ENCODE data around the gene SLK. TPM values are rescaled to one million over a fixed set of nuclear protein-coding genes. Genes with fewer than 3 reads are reported as not detected.

Gene SLK
- 10 to 100 TPM; 21.4 to 32.2 (median 26.2) TPM for total RNA-seq
- polyA plus RNA-seq = 1 to 10 TPM; 6.1 to 8.1 TPM
- total RNA-seq = 118 reads per million, percentile 87 among the genes with 10 or more reads in this experiment

DNA sequence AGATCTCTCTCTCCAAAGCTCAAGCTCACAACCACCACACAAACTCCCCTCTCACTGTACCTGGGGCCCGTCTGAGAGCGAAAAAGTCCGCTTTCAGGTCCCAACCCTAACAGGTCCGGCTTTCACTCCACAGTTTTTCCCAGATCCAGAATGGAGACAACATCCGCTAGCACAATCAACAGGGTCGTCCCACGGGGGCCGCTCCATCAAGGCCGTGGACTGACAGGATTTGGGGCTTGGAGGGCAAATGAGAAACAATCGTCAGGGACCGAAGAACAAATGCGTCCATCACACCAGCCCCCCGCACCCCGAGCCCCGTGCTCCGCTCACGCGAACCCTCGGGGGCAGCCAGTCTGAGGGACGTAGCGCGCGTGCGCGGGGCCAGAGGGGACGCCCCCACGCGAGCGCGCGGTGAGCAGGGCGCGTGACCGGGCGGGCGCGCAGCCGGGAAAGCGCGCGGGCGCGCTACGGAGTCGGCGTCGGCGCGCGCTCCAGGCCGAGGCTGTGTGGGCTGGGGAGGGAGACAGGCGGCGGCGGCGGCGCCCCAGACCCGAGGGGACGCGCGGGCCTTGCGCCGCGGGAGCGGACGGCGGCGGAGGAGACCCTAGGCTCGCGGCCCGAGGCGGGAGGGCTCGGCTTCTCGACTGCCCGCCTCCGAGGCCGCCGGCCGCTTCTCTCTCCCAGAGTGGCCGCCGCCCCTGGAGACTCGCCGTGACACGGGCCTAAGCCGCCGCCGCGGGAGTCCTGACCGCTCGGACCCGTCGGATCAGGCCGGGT lies at the start of gene SLK:
Gene SLK (plus strand): TSS at position 470 of the 777 bp plus-strand sequence. CDS start 606 bp downstream, outside the sequence.
- DNase-seq = peak; percentile 74 to 93 (median 87)
- Mint-ChIP-seq H3K4me3 (peak within 1 kb of the TSS; percentile 93 to 100 (median 98)), H3K27ac (peak within 1 kb of the TSS; percentile 91 to 96 (median 94)), H3K9me3 (no peaks in the 10 kb centered on the region), H3K27me3 (no peaks in the 10 kb centered on the region), H3K36me3 (peaks cover 0 to 7% (median 0%) of the 10 kb centered on the region in 5 donors), H3K4me1 (peaks cover 17 to 56% (median 44%) of the 10 kb centered on the region in 7 donors)
- intact Hi-C loops (cut with micrococcal nuclease) = loop anchor here (1.0 to 2.0 kb wide), 6 partner anchors 49 to 383 kb away; partner anchors contain the start of gene STN1 (in 2 of the 2)
- ChIA-PET CTCF (interaction anchor here (2.4 kb wide), 1 partner anchor 155 kb away, joined by 7 read pairs; the partner anchor contains the start of gene SFR1), POLR2A (interaction anchor here (0.5 to 3.4 kb wide), 11 partner anchors 10 to 383 kb away, joined by 3 to 16 read pairs (median 4); partner anchors contain the start of gene SFR1)
- peak within 1 kb of the TSS; percentile 78 for H3K27ac ChIP-seq (ENCODE audit: low read depth, low read length)
- peak within 1 kb of the TSS; percentile 81 for H3K4me3 ChIP-seq (ENCODE audit: low read length)
- peak; percentile 96 for ATAC-seq
- no peaks in the 10 kb centered on the region for H3K27me3 ChIP-seq (ENCODE audit: control insufficient read depth in 2 of 2, insufficient read depth in 2 of 2, low read length in 2 of 2)
- peaks cover 3 to 11% of the 10 kb centered on the region in 2 donors for H3K4me1 ChIP-seq (ENCODE audit: control insufficient read depth in 2 of 2, insufficient read depth in 2 of 2, low read length in 2 of 2)
- peaks cover 0 to 5% (median 0%) of the 10 kb centered on the region in 3 experiments for H3K36me3 ChIP-seq (ENCODE audit: control insufficient read depth in 2 of 3, insufficient read depth in 3 of 3, low read length in 3 of 3)
- H3K9me3 ChIP-seq (ENCODE audit: control insufficient read depth in 2 of 3, low read length in 3 of 3) = no peaks in the 10 kb centered on the region

DNA sequence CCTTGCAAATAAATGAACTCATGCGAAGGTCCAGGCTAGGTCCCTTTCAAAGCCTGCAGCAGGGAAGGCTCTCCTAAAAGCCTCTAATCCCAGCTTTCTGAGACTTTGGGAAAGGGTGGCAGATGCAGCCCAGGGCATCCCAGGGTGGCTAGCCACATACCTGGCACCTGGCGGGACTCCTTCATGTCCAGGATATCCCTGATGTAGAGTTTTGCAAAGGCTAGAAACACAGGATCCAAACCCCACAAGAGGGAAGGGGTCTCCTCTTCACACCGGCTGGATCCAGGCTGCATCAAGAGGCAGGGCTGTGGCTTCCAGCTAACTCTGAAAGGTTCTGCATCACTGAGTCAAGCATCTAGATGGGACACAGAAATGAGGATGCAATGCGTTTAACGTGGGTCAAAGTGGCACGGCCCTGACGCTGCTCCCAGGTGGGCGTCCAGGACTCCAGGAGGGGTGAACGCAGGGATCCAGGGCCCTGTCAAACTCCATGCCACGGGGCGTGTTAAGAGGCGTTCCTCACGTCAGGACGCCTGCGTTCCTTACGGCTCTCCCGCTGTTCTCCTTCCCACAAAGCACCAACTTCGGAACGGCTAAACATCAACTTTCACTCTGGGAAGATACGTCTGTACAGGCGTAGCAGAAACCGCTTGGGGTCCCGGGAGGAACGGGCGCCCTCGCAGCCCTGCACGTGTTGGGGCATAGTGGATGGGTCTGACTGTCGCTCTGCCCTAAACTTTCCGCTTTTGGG lies 49.5 kb upstream of the SLK start:
- no peak for DNase-seq
- Mint-ChIP-seq H3K4me1 (peaks cover 23 to 51% (median 46%) of the 10 kb centered on the region in 7 donors), H3K36me3 (peaks cover 0 to 31% (median 20%) of the 10 kb centered on the region in 5 donors), H3K4me3 (peak overlapping the region; percentile 88 to 99 (median 97)), H3K27me3 (no peaks in the 10 kb centered on the region), H3K9me3 (peaks cover 0 to 15% (median 6%) of the 10 kb centered on the region in 11 donors), H3K27ac (peak overlapping the region; percentile 95 to 99 (median 97))
- Histone ChIP-seq H3K4me3 (ENCODE audit: low read length) (peak overlapping the region; percentile 89), H3K9me3 (ENCODE audit: control insufficient read depth in 2 of 3, low read length in 3 of 3) (peaks cover 0 to 9% (median 0%) of the 10 kb centered on the region in 3 experiments), H3K36me3 (ENCODE audit: control insufficient read depth in 2 of 3, insufficient read depth in 3 of 3, low read length in 3 of 3) (no peaks in the 10 kb centered on the region), H3K27ac (ENCODE audit: low read depth, low read length) (peak overlapping the region; percentile 79), H3K4me1 (ENCODE audit: control insufficient read depth in 2 of 2, insufficient read depth in 2 of 2, low read length in 2 of 2) (peaks cover 36 to 39% of the 10 kb centered on the region in 2 donors), H3K27me3 (ENCODE audit: control insufficient read depth in 2 of 2, insufficient read depth in 2 of 2, low read length in 2 of 2) (no peaks in the 10 kb centered on the region)
- POLR2A ChIA-PET = interaction anchor here (0.9 to 3.6 kb wide), 9 partner anchors 9 to 204 kb away, joined by 3 to 26 read pairs (median 5); partner anchors contain the start of gene SFR1
- peak; percentile 2 for ATAC-seq
- CTCF ChIA-PET = interaction anchor here (0.6 kb wide), 1 partner anchor 30 kb away, joined by 3 read pairs; no protein-coding TSS in a partner anchor
- intact Hi-C loops (cut with micrococcal nuclease) = loop anchor here (1.0 to 10.0 kb wide), 16 partner anchors 9 to 1413 kb away; partner anchors contain the start of genes CFAP43 (in 2 of the 2), GSTO2 (in 2 of the 2), SLK (in 2 of the 2) and TAF5 (in 2 of the 2)

DNA sequence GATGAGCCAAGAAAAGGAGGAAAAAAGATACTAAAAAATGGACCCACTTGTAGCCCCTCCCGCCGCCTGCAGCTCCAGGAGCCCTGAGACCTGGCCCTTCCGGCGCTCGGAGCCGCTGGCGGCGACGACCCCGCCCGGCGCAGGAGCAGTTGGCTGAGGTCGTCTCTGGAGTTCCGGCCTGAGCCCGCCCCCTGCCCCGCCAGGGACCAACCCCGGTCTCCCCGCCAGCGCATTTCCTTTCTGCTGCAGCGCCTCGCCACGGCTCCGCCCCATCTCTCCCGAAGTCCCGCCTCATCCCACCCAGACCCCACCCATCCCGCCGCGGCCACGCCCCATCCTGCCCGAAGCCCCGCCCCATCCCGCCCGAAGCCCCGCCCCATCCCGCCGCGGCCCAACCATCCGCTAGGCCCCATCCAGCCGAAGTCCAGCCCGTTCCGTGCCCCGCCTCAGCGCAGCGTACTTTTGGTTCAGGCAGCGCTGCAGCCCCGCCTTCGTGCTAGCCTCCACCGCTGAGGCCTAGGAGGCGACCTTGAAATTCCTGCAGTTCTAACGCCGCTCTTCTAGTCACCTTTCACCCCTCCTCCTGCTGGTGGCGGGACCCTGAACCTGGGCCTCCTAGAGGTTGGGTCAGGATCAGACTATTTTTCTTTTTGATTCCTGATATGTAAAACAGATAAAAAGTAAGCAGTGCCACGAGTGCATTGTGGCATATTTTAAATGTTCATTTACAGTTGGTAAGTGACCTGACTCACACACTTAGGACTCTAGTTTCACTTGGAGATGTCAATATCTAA lies 48.7 kb upstream of the SLK start, which contains the start of gene STN1:
Gene STN1 (minus strand): TSS at position 132 of the 794 bp plus-strand sequence. CDS start 590 bp downstream, outside the sequence.
- Mint-ChIP-seq H3K36me3 (peaks cover 0 to 23% (median 18%) of the 10 kb centered on the region in 5 donors), H3K4me3 (peak within 1 kb of the TSS; percentile 88 to 99 (median 97)), H3K9me3 (peaks cover 0 to 15% (median 6%) of the 10 kb centered on the region in 11 donors), H3K4me1 (peaks cover 15 to 44% (median 38%) of the 10 kb centered on the region in 7 donors), H3K27ac (peak within 1 kb of the TSS; percentile 95 to 99 (median 97)), H3K27me3 (no peaks in the 10 kb centered on the region)
- DNase-seq (peak; percentile 81 to 95 (median 94)), ATAC-seq (peak; percentile 97)
- H3K9me3 ChIP-seq (ENCODE audit: control insufficient read depth in 2 of 3, low read length in 3 of 3) = peaks cover 0 to 9% (median 0%) of the 10 kb centered on the region in 3 experiments
- H3K4me3 ChIP-seq (ENCODE audit: low read length) = peak within 1 kb of the TSS; percentile 89
- peak within 1 kb of the TSS; percentile 79 for H3K27ac ChIP-seq (ENCODE audit: low read depth, low read length)
- H3K4me1 ChIP-seq (ENCODE audit: control insufficient read depth in 2 of 2, insufficient read depth in 2 of 2, low read length in 2 of 2) = peaks cover 28 to 31% of the 10 kb centered on the region in 2 donors
- POLR2A ChIA-PET = interaction anchor here (0.9 to 3.6 kb wide), 4 partner anchors 10 to 204 kb away, joined by 3 to 26 read pairs (median 10); partner anchors contain the start of gene SFR1
- intact Hi-C loops (cut with micrococcal nuclease) = loop anchor here (1.0 to 10.0 kb wide), 15 partner anchors 10 to 1413 kb away; partner anchors contain the start of genes CFAP43 (in 2 of the 2), GSTO2 (in 2 of the 2), SLK (in 2 of the 2) and TAF5 (in 2 of the 2)
- no peaks in the 10 kb centered on the region for H3K27me3 ChIP-seq (ENCODE audit: control insufficient read depth in 2 of 2, insufficient read depth in 2 of 2, low read length in 2 of 2)
- H3K36me3 ChIP-seq (ENCODE audit: control insufficient read depth in 2 of 3, insufficient read depth in 3 of 3, low read length in 3 of 3) = no peaks in the 10 kb centered on the region
- CTCF ChIA-PET = no interaction called here

DNA sequence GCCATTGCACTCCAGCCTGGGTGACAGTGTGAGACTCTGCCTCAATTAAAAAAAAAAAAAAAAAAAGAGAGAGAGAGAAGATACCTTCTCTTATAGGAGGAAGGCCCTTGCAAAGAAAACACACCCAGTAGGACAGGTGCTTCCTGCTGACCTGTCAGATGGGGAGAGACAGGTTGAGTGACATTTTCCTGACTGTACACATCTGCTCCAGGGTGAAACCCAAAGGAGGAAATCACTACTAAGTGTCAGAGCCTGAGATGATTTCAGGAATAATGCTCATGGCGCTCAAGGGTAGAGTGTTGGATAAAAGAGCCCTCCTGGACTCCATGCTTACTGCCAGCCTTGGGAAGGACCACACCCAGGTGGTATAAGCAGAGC lies 47.3 kb upstream of the SLK start:
- ChIA-PET CTCF (interaction anchor here (2.9 kb wide), 1 partner anchor 17 kb away, joined by 18 read pairs; no protein-coding TSS in a partner anchor), POLR2A (interaction anchor here (0.9 to 3.6 kb wide), 4 partner anchors 11 to 102 kb away, joined by 3 to 26 read pairs (median 6); no protein-coding TSS in a partner anchor)
- Histone ChIP-seq H3K36me3 (ENCODE audit: control insufficient read depth in 2 of 3, insufficient read depth in 3 of 3, low read length in 3 of 3) (no peaks in the 10 kb centered on the region), H3K4me3 (ENCODE audit: low read length) (no peak overlapping the region), H3K27me3 (ENCODE audit: control insufficient read depth in 2 of 2, insufficient read depth in 2 of 2, low read length in 2 of 2) (no peaks in the 10 kb centered on the region), H3K27ac (ENCODE audit: low read depth, low read length) (no peak overlapping the region), H3K4me1 (ENCODE audit: control insufficient read depth in 2 of 2, insufficient read depth in 2 of 2, low read length in 2 of 2) (peaks cover 17 to 25% of the 10 kb centered on the region in 2 donors), H3K9me3 (ENCODE audit: control insufficient read depth in 2 of 3, low read length in 3 of 3) (peaks cover 0 to 7% (median 0%) of the 10 kb centered on the region in 3 experiments)
- no peak overlapping the region for H3K4me3 Mint-ChIP-seq
- DNase-seq (no peak), ATAC-seq (no peak)
- H3K4me1 Mint-ChIP-seq = peaks cover 10 to 35% (median 31%) of the 10 kb centered on the region in 7 donors
- intact Hi-C loops (cut with micrococcal nuclease) = loop anchor here (5.0 to 10.0 kb wide), 8 partner anchors 315 to 1415 kb away; partner anchors contain the start of genes TAF5 (in 2 of the 2), ACTR1A (in 1 of the 2), CFAP43 (in 1 of the 2) and CFAP58 (in 1 of the 2)
- peaks cover 0 to 16% (median 12%) of the 10 kb centered on the region in 5 donors for H3K36me3 Mint-ChIP-seq
- H3K27ac Mint-ChIP-seq = peak overlapping the region in 4 of 9 donors; percentile 10 to 99 (median 34)
- no peaks in the 10 kb centered on the region for H3K27me3 Mint-ChIP-seq
- H3K9me3 Mint-ChIP-seq = peaks cover 0 to 15% (median 6%) of the 10 kb centered on the region in 11 donors

DNA sequence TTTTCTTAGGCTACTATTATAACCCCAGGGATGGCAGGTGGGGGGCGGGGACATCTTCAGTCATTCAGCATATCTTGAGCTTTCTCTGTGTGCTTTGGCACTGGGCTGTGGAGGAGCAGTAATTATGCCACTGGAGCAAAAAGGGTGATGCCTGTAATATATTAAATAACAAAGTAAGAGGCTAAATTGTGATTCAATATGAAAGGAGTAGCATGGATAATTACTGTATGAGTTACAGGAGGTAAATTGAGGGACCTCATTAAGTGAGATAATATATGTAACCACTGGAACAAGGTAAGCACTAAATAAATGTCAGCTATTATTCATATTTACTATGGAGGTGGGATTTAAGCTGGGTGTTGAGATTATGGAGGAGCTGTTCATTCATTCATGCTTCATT lies 45.7 kb upstream of the SLK start:
- Histone ChIP-seq H3K9me3 (ENCODE audit: control insufficient read depth in 2 of 3, low read length in 3 of 3) (no peaks in the 10 kb centered on the region), H3K27ac (ENCODE audit: low read depth, low read length) (no peak overlapping the region), H3K36me3 (ENCODE audit: control insufficient read depth in 2 of 3, insufficient read depth in 3 of 3, low read length in 3 of 3) (no peaks in the 10 kb centered on the region), H3K27me3 (ENCODE audit: control insufficient read depth in 2 of 2, insufficient read depth in 2 of 2, low read length in 2 of 2) (no peaks in the 10 kb centered on the region), H3K4me3 (ENCODE audit: low read length) (no peak overlapping the region), H3K4me1 (ENCODE audit: control insufficient read depth in 2 of 2, insufficient read depth in 2 of 2, low read length in 2 of 2) (peaks cover 9 to 16% of the 10 kb centered on the region in 2 donors)
- H3K4me1 Mint-ChIP-seq = peaks cover 6 to 19% (median 16%) of the 10 kb centered on the region in 7 donors
- no peak overlapping the region for H3K27ac Mint-ChIP-seq
- POLR2A ChIA-PET = interaction anchor here (0.8 to 2.1 kb wide), 7 partner anchors 9 to 200 kb away, joined by 3 to 10 read pairs (median 5); partner anchors contain the start of gene SFR1
- DNase-seq = no peak
- intact Hi-C loops (cut with micrococcal nuclease) = loop anchor here in 1 of 2 donors (1.0 kb wide), 1 partner anchor 33 kb away; no protein-coding TSS in a partner anchor
- no peaks in the 10 kb centered on the region for H3K27me3 Mint-ChIP-seq
- no peaks in the 10 kb centered on the region for H3K9me3 Mint-ChIP-seq
- H3K36me3 Mint-ChIP-seq = peaks cover 0 to under 1% (median 0%) of the 10 kb centered on the region in 5 donors
- ATAC-seq = no peak
- CTCF ChIA-PET = interaction anchor here (0.6 to 2.9 kb wide), 8 partner anchors 10 to 205 kb away, joined by 3 to 18 read pairs (median 3); no protein-coding TSS in a partner anchor
- H3K4me3 Mint-ChIP-seq = no peak overlapping the region

All from naive thymus-derived CD4-positive, alpha-beta T cell (primary cell).